ELF-1 (cell line): Measurements from ENCODE around the gene VILL.
"Not testable (repeated sequence)": the region's sequence is repeated elsewhere in the genome, so short reads cannot be mapped to it uniquely, and the experiment has no call there.

Experiments
- DNase-seq: peaks from one replicate; pipeline ENCODE4 v3.0.0-alpha.2; 2016; ENCODE audit warnings: low read depth, low spot score

VILL gene

GRCh38 chr3:37963635-37964034, 27.0 kb upstream of the VILL start:
- no peak for DNase-seq

- DNase-seq = no peak
Measured at GRCh38 chr3:37964146-37964545, 26.4 kb upstream of the VILL start.

GRCh38 chr3:37964716-37965115, 25.9 kb upstream of the VILL start:
- DNase-seq = no peak

- peak; percentile 83 for DNase-seq
Measured at GRCh38 chr3:37967260-37967881, 23.2 kb upstream of the VILL start.

GRCh38 chr3:37968199-37968598, 22.4 kb upstream of the VILL start:
- DNase-seq = no peak

- no peak for DNase-seq
Measured at GRCh38 chr3:37968813-37969595, 21.6 kb upstream of the VILL start.

- no peak for DNase-seq
Measured at GRCh38 chr3:37969596-37970100, 20.9 kb upstream of the VILL start.

GRCh38 chr3:37970802-37971201, 19.8 kb upstream of the VILL start:
- DNase-seq = no peak

GRCh38 chr3:37971467-37971866, 19.1 kb upstream of the VILL start:
- DNase-seq = no peak

- not testable (repeated sequence) for DNase-seq
Measured at GRCh38 chr3:37972056-37972455, 18.5 kb upstream of the VILL start.

GRCh38 chr3:37973246-37974054, 17.1 kb upstream of the VILL start:
- DNase-seq = no peak

- DNase-seq = peak; percentile 71
Measured at GRCh38 chr3:37974121-37975083, 16.2 kb upstream of the VILL start.

GRCh38 chr3:37979541-37980461, 10.8 kb upstream of the VILL start:
- DNase-seq = no peak

GRCh38 chr3:37980462-37981347, 9.9 kb upstream of the VILL start:
- DNase-seq = no peak

- DNase-seq = no peak
Measured at GRCh38 chr3:37981348-37981664, 9.3 kb upstream of the VILL start.

- no peak for DNase-seq
Measured at GRCh38 chr3:37982331-37982730, 8.3 kb upstream of the VILL start.

- no peak for DNase-seq
Measured at GRCh38 chr3:37984051-37984450, 6.5 kb upstream of the VILL start.

- no peak for DNase-seq
Measured at GRCh38 chr3:37984596-37984995, 6.0 kb upstream of the VILL start.

GRCh38 chr3:37985637-37986320, 4.8 kb upstream of the VILL start:
- no peak for DNase-seq
